Osteoblast (primary cell): Measurements from ENCODE around the gene PTPRN2. TPM values are rescaled to one million over a fixed set of nuclear protein-coding genes. Genes with fewer than 3 reads are reported as not detected.
A peak's percentile ranks its signal among the peaks of the same experiment; 100 is the strongest.

Experiments used
- DNase-seq: peaks from one replicate; pipeline ENCODE4 v3.0.0; 2011; ENCODE audit warnings: low spot score, mixed read lengths; ENCODE audit not compliant: insufficient read length; ENCODE audit errors: missing footprints
- H2AFZ ChIP-seq: 2 replicates; pipeline ENCODE4 v1.6.0; 2011; ENCODE audit warnings: mild to moderate bottlenecking, low read length
- H3K27ac ChIP-seq: 2 replicates; pipeline ENCODE4 v1.5.1; 2011; ENCODE audit warnings: mild to moderate bottlenecking, low read depth, low read length, moderate library complexity
- H3K27me3 ChIP-seq: 2 replicates; pipeline ENCODE4 v1.6.0; 2012; ENCODE audit warnings: mild to moderate bottlenecking, control low read depth, inconsistent platforms, low read length, moderate library complexity; ENCODE audit not compliant: insufficient read depth
- H3K36me3 ChIP-seq: 2 replicates; pipeline ENCODE4 v1.5.1; 2011; ENCODE audit warnings: mild to moderate bottlenecking, low read length, control low read depth, moderate library complexity; ENCODE audit not compliant: insufficient read depth
- H3K4me1 ChIP-seq: 2 replicates; pipeline ENCODE4 v1.5.1; 2011; ENCODE audit warnings: mild to moderate bottlenecking, low read length, control low read depth, moderate library complexity; ENCODE audit not compliant: insufficient read depth
- H3K4me2 ChIP-seq: 2 replicates; pipeline ENCODE4 v1.6.0; 2011; ENCODE audit warnings: mild to moderate bottlenecking, low read length; ENCODE audit not compliant: insufficient read depth
- H3K4me3 ChIP-seq: fragments of 200-600 bp; sonication (generic); 3 replicates; pipeline ENCODE4 v1.5.1; 2012; ENCODE audit warnings: mild to moderate bottlenecking, low read length, inconsistent platforms; ENCODE audit not compliant: insufficient read depth
- H3K79me2 ChIP-seq: 2 replicates; pipeline ENCODE4 v1.6.0; 2012; ENCODE audit warnings: mild to moderate bottlenecking, low read length, control low read depth, inconsistent platforms; ENCODE audit not compliant: insufficient read depth
- H3K9me3 ChIP-seq: 2 replicates; pipeline ENCODE4 v1.5.1; 2011; ENCODE audit warnings: low read depth, low read length, control low read depth
- H4K20me1 ChIP-seq: 2 replicates; pipeline ENCODE4 v1.6.0; 2012; ENCODE audit warnings: mild to moderate bottlenecking, low read length, control low read depth; ENCODE audit not compliant: insufficient read depth
- total RNA-seq: library from RNA; depleted of rRNA; stranded (reverse); fragments of >200 nt; gene quantifications from 2 replicates; pipeline ENCODE4 v1.2.3, GENCODE V29; 2012
- TF ChIP-seq, protein P1 (sequence below): IDR thresholded peaks from 2 replicates; pipeline ENCODE4 v1.5.1; 2011; ENCODE audit warnings: mild to moderate bottlenecking, low read depth, low read length, moderate library complexity; ENCODE audit errors: extremely low read depth

PTPRN2 gene
- total RNA-seq, 1 donor, result 0.36 TPM

GRCh38 chr7:158324397-158325360 lies 262.9 kb downstream of the PTPRN2 start:
- Histone ChIP-seq H3K4me3 (no peak overlapping the region), H3K27me3 (no peaks in the 10 kb centered on the region), H3K4me1 (no peaks in the 10 kb centered on the region), H4K20me1 (no peaks in the 10 kb centered on the region), H3K79me2 (no peaks in the 10 kb centered on the region), H3K9me3 (peaks cover 3% of the 10 kb centered on the region), H2AFZ (no peak overlapping the region), H3K4me2 (no peak overlapping the region), H3K36me3 (no peaks in the 10 kb centered on the region), H3K27ac (no peak overlapping the region)
- peak; percentile 53 for DNase-seq
- TF ChIP-seq, protein P1, sequence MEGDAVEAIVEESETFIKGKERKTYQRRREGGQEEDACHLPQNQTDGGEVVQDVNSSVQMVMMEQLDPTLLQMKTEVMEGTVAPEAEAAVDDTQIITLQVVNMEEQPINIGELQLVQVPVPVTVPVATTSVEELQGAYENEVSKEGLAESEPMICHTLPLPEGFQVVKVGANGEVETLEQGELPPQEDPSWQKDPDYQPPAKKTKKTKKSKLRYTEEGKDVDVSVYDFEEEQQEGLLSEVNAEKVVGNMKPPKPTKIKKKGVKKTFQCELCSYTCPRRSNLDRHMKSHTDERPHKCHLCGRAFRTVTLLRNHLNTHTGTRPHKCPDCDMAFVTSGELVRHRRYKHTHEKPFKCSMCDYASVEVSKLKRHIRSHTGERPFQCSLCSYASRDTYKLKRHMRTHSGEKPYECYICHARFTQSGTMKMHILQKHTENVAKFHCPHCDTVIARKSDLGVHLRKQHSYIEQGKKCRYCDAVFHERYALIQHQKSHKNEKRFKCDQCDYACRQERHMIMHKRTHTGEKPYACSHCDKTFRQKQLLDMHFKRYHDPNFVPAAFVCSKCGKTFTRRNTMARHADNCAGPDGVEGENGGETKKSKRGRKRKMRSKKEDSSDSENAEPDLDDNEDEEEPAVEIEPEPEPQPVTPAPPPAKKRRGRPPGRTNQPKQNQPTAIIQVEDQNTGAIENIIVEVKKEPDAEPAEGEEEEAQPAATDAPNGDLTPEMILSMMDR, result no peak

DNA sequence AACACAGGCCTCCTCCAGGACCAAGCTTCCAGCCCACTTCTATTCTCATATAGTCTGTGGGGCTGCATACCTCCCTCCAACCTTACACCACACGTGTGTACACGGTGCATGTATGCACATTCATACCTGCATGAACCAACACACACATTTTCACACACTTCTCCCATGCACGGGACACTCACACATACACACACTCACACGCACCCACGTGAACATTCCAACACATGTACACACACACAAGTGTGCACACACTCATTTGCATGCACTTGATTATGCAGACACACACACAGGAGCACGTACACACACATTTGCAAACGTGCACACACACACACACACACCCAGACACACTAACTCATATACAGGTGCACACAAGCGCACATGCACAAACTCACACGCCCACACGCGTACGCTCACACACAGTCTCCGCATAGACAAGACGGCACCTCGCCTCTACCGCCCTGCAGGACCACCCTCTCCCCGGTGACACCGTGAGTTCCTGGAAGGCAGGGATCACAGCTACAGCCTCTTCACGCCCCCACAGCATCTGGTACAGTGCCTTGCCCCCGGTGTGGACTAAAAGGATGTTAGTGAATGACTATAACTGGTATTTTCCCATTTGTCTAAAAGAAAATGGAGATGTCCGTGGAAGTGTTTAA lies 263.8 kb downstream of the PTPRN2 start:
- TF ChIP-seq, protein P1, result no peak
- Histone ChIP-seq H4K20me1 (no peaks in the 10 kb centered on the region), H3K4me2 (no peak overlapping the region), H3K4me3 (no peak overlapping the region), H3K79me2 (no peaks in the 10 kb centered on the region), H3K9me3 (peaks cover 3% of the 10 kb centered on the region), H3K4me1 (no peaks in the 10 kb centered on the region), H3K27me3 (no peaks in the 10 kb centered on the region), H3K36me3 (no peaks in the 10 kb centered on the region), H3K27ac (no peak overlapping the region), H2AFZ (no peak overlapping the region)
- DNase-seq, result no peak

DNA sequence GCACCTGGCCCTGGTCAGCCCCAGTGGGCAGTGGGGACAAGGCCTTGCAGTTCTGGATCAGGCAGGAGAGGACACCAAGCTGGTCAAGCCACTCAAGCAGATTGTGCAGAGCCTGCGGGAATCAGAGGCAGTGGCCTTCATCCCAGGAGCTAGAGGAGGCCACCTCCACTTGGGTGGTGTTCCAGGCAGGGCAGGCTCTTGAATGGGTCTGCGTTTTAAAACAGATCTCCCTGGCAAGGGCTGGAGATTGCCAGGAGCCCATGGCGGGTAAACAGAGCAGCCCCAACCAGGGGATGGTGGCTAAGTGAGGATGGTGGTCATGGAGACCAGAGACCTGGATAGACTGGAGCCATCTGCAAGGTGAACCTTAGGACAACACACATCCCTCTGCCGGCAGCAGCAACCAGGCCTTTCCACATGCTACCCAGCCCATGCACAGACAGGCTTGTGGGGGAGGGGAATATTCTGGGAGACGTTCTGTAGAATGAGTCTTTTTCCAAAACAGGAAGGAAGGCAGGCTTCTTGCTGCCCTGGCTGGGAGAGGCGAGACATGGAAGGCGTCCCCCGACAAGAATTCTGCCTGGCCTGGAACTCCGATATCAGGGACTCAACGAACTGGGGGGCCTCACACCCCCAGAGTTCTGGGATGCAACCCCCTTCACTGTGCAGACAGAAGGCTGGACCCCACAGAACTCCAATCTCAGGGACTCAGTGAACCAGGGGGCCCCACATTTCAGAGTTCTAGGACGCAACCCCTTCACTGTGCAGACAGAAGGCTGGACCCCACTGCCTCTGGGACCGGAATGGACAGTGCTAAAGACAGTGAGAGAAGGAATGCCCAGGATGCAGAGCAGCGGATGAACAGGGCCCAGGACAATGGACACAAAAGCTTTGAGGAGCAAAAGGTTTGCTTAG lies 264.8 kb downstream of the PTPRN2 start:
- H3K4me1 ChIP-seq, result no peaks in the 10 kb centered on the region
- no peak overlapping the region for H2AFZ ChIP-seq
- no peak overlapping the region for H3K4me2 ChIP-seq
- H3K36me3 ChIP-seq, result no peaks in the 10 kb centered on the region
- peak; percentile 58 for DNase-seq
- H3K27me3 ChIP-seq, result no peaks in the 10 kb centered on the region
- TF ChIP-seq, protein P1, result no peak
- H4K20me1 ChIP-seq, result no peaks in the 10 kb centered on the region
- H3K4me3 ChIP-seq, result no peak overlapping the region
- H3K27ac ChIP-seq, result no peak overlapping the region
- no peaks in the 10 kb centered on the region for H3K79me2 ChIP-seq
- peaks cover 3% of the 10 kb centered on the region for H3K9me3 ChIP-seq
